AG20443 (cell line): Measurements from ENCODE around the gene FBXO31.
"Not testable (repeated sequence)": the region's sequence is repeated elsewhere in the genome, so short reads cannot be mapped to it uniquely, and the experiment has no call there.

ENCODE experiments used
- DNase-seq: peaks from one replicate; pipeline ENCODE4 v3.0.0; 2012; ENCODE audit warnings: low spot score, mixed read lengths

FBXO31 gene

DNA sequence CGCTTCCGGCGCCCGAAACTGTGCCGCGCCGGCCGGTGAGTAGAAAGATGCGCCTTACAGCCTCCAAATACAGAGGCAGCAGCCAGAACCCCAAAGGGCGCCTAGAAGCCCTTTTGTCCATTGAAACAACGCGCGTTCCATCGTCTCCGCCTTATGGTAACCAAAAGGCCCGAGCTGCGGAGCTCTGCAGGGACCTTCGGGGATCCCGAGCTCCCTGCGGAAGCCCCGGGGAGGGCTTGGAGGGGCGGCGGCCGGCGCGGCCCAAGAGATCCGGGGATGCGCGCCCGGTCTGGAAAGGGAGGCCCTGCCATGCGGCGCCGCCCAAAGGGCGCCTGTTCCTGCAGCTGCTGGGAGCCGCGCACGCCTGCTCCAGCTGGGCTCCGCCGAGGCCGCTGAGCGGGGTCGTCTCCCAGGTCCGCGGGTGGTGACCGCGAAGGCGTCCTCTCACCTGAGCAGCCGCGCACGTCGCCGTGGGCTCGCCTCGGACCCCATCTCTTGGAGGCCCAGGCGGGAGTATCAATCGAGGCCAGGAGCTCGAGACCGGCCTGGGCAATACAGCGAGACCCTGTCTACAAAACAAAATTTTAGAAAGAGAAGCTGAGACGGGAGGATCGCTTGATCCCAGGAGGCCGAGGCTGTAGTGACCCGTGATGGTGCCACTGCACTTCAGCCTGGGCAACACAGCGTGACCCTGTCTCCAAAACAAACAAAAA lies 742 bp upstream of the FBXO31 start:
- DNase-seq: peak; percentile 59

- no peak for DNase-seq
Observed at GRCh38 chr16:87382023-87382785, 1.4 kb downstream of the FBXO31 start.

DNA sequence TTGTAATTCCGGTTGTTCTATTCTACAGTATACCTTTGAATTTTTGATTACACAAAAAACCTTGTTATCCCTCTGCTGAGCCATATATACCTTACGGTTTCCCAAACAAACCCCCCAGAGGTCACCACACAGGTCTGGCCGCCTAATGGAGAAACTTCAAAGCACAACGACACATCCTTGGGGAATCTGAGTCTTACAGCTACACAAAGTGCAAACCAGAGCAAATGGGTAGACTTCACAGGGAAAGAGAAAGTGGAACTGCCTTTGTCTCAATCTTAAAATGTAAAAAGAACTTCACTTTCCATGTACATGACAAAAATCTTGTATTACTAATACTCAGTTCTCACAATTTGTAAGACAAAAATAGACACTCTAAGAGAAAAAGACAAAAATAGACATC lies 2.7 kb downstream of the FBXO31 start:
- DNase-seq: no peak

- DNase-seq: no peak
Observed at GRCh38 chr16:87380403-87380802, 3.2 kb downstream of the FBXO31 start.

DNA sequence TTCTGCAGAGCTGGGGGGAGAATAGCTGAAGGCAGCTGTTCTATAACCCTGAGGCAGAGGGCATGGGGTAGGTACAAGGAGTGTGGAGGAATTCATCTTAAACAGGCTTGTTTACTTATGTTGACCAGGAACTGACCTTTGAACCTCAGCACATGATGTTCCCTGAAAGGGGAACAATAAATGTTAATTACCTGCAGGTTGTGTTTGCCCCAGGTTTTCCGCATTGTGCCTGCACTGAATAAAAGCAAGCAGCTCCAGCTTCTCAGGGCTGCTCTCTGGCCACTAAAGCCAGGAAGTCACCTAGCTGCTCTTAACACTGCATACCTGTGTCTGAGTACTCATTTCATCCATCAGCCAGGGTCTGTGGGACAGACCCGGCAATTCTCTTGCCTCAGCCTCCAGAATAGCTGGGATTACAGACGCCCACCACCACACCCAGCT lies 4.2 kb downstream of the FBXO31 start:
- not testable (repeated sequence) for DNase-seq

DNA sequence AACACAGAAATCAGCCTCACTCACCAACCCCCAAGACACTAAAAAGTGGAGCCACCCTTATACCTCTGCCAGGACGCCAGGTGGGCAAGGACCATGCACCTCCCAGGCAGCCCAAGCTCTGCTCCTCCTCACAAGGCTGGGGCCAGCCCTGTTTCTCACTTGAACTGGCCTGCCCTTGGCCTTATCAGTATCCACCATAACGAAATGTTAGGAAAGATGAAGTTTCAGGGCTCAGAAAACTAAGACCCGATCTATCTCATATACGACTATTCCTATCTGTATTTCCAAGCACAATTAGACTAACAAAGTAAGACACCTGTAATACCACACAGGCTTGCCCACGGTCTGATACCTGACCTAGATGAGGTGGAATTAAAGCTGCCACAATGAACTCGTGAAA lies 6.9 kb downstream of the FBXO31 start:
- DNase-seq: no peak

DNA sequence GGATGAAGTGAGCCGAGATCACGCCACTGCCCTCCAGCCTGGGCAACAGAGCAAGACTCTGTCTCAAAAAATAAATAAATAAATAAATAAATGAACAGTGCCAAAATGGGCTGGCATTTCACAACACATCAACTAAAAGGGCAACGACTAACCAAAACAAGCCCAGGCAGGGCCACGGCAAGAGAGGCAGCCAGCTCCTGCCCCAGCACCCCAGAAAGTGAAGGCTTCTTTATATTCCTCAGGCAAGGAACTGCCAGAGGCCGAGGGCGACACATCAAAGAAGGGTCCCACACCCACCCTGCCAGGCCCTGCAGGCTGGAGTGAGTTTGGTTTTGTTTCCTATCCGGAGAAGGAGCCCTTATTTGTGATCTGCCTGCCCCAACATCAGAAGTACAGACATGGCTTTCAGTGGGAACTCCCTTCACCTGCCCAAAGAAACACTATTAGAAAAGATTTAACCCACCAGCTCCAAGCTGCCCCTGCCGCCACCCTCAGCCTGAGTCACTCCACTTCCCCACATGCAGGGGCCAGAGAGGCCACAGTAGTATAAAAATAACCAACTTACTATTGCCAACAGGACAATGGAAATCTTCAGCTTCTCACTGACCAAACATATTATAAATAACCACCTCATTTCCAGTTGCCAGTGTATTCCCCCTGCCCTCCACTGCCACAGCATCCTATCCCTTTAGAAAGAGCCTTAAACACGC lies 8.0 kb downstream of the FBXO31 start:
- peak; percentile 50 for DNase-seq

DNA sequence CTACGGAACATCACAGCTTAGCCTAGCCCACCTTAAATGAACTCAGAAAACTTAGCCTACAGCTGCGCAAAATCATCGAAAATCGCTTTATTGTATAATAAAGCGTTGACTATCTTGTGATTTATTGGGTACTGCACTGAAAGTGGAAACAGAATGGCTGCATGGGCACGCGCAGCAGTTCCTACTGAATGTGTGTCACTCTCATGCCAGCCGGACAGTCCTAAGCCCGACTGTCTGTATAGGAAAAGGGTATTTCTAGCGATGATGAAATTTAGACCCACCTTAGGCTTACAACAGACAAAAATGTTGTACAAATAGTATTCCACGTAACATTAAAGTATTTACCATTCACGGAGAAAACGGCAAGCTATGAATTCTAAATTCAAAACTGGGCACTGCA lies 9.3 kb downstream of the FBXO31 start:
- no peak for DNase-seq

GRCh38 chr16:87372305-87372704 lies 11.3 kb downstream of the FBXO31 start:
- no peak for DNase-seq

DNA sequence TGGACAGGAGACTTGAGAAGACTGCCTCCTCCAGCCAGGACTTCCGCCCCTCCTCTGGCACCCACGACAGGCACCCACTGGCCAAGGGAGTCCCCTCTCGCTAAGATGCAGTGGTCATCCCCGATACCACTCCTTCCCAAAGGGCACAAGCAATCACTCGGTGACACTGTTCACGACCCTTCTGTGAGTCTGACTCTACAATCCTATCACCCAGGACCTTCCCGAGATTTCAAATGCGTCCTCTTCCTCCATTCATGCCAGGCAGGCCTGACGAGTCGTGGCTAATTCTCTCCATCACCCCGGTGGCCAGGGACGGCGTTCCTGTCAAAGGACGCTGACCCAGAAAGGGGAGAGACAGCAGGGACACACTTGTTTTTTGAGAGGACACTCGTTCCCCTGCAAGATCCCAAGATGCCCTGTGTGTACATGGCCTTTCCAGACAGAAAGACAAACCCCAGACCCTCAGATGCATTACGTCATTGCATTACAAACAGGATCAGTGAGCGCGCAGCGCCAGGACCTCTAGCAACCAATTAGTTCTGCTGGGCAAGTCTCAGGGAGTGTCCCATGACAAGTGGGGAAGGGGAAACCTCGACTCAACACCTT lies 12.2 kb downstream of the FBXO31 start:
- DNase-seq: no peak

GRCh38 chr16:87369796-87370719 lies 13.5 kb downstream of the FBXO31 start:
- DNase-seq: no peak

DNA sequence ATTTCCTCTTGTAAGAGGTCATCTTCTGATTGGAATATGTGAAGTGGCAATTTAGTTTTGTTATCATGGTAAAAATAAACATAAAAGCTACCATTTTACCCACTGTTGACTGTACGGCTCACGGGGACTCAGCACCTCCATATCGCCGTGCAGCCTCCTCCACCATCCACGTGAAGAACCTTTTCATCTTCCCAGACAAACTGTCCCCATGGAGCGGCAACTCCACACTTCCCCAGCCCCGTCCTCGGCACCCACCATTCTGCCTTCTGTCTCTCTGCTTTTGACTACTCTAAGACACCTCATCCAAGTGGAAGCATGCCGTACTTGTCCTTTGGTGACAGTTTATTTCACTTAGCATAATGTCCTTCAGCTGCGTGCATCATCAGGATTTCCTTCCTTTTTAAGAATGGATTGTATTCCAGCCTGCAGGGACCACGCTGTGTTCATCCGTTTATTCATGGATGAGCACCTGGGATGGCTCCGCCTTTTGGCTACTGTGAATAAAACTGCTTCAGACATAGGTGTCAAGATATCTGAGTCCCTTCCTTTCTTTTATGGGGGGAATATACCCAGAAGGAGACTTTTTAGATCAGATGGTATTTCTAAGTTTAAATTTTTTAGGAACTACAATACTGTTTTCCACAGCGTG lies 14.3 kb downstream of the FBXO31 start:
- DNase-seq: no peak

- DNase-seq: no peak
Observed at GRCh38 chr16:87368029-87368770, 15.4 kb downstream of the FBXO31 start.

DNA sequence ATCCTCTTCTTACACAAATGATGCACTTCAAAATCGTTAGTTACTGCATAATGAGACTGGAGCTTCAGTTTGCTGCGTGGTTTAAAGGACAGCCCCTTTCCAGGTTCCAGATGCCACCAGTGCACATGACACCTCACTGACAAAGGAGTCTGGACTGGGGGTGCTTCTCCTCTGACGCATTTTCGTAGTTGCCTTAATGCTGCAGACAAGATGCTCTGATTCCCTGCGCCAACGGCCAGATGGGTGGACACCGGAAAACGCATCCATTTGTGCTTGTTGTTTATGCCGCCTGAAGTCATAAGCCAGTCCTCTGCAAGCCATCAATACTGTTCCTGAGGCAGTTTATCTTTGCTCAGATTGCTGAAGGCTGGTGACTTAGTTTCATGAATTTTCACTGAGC lies 16.0 kb downstream of the FBXO31 start:
- no peak for DNase-seq

GRCh38 chr16:87366930-87367329 lies 16.6 kb downstream of the FBXO31 start:
- DNase-seq: no peak

GRCh38 chr16:87366288-87366687 lies 17.3 kb downstream of the FBXO31 start:
- DNase-seq: no peak

- no peak for DNase-seq
Observed at GRCh38 chr16:87365021-87365713, 18.4 kb downstream of the FBXO31 start.

DNA sequence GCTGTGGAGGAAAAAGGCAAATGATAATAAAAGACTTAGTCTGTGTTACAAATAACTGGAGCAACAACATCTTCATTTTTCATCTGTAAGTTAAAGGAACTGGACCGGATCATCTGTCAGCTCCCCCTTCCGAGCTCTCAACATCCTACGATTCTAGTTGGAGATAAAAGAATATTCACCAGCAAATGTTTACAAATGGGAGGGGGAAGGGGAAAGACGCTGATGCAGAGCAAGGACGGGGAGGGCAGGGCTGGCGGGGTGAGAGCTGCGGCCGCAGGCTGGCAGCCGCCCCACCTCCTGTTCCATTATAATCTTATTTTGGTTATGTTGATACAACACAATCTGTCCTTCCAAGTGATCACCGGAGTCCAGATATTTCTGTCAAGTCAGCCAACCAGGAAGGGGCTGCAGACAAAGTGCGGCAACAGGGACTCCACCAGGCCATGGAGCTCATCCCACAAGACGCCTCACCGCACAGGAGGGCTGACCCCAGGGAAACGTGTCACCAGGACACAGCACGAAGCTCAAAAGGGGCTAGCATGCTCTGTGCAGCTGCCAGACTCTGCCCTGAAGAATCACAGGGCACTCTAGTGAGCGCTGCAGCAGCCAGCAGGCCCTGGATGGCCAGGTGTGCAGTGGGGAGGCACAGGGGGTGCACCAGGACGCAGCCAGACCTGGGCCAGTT lies 19.7 kb downstream of the FBXO31 start:
- DNase-seq: peak; percentile 40
